Aorta (tissue), 5 donors: ENCODE data around the gene FAM131B. TPM values are rescaled to one million over a fixed set of nuclear protein-coding genes. Genes with fewer than 3 reads are reported as not detected.

Experiments used
- ATAC-seq: fragments of 200-7000 bp; cut with Tn5 transposase; one replicate; pipeline ENCODE4 v1.9.1; 2022; ENCODE audit warnings: moderate library complexity; ENCODE audit not compliant: low FRiP score
- DNase-seq, 2 donors: peaks; one replicate each; pipeline ENCODE4 v3.0.0-alpha.2; 2020
- H3K27ac ChIP-seq, 2 donors: one replicate each; pipeline ENCODE4 v1.5.1; 2013; ENCODE audit warnings: low read length in 2 of 2, mild to moderate bottlenecking in 2 of 2, moderate library complexity in 2 of 2, control low read depth in 1 of 2, inconsistent platforms in 1 of 2, low read depth in 1 of 2
- H3K27me3 ChIP-seq, 2 donors: one replicate each; pipeline ENCODE4 v1.6.1; 2013; ENCODE audit warnings: control low read depth in 1 of 2, low read length in 1 of 2, mild to moderate bottlenecking in 1 of 2, moderate library complexity in 1 of 2; ENCODE audit not compliant: insufficient read depth in 2 of 2, control insufficient read depth in 1 of 2
- H3K36me3 ChIP-seq, 2 donors: one replicate each; pipeline ENCODE4 v1.6.1; 2013; ENCODE audit warnings: control low read depth in 1 of 2, low read length in 1 of 2, mild to moderate bottlenecking in 1 of 2; ENCODE audit not compliant: insufficient read depth in 2 of 2, control insufficient read depth in 1 of 2
- H3K4me1 ChIP-seq, 2 donors: one replicate each; pipeline ENCODE4 v1.6.1; 2013; ENCODE audit warnings: low read length in 2 of 2, control low read depth in 1 of 2, mild to moderate bottlenecking in 1 of 2, moderate library complexity in 1 of 2; ENCODE audit not compliant: insufficient read depth in 2 of 2, control insufficient read depth in 1 of 2
- H3K4me3 ChIP-seq, 2 donors: one replicate each; pipeline ENCODE4 v1.5.1; 2013; ENCODE audit warnings: low read length in 2 of 2, control low read depth in 1 of 2, mild to moderate bottlenecking in 1 of 2
- H3K9me3 ChIP-seq: one replicate; pipeline ENCODE4 v1.6.1; 2013; ENCODE audit warnings: mild to moderate bottlenecking, low read length; ENCODE audit not compliant: control insufficient read depth
- WGBS, 2 donors: extraction: QIAGEN DNeasy Blood & Tissue Kit; methylation state at CpG; one replicate each; pipeline ENCODE4 v1.1.7; 2013; 5-methylcytosine and 5-hydroxymethylcytosine counted together
- intact Hi-C, 2 donors: fragments of 100-400 bp; cut with DNase I; formaldehyde crosslinking; loops; one replicate each; pipeline versions ENCODE4 v1.14.2 to v1.15.0; 2022
- polyA plus RNA-seq, 2 donors: library from polyadenylated mRNA; stranded (reverse); fragments of 200-250 nt; gene quantifications; one replicate each; pipeline ENCODE4 v1.2.3, GENCODE V29; 2013
- total RNA-seq, 2 donors: library from RNA; stranded (reverse); fragmentation: NEBNext Ultra II Directional; extraction: Animal tissue kit (Norgen Biotek cat#: 25700); gene quantifications; one replicate each; pipeline ENCODE4 v1.2.1, GENCODE V29; 2021
- donor health status: healthy with polysubstance abuse.
- donor health status: Bipolar disorder and iron deficiency.
- donor health status: DM: no; HTN: no; CAD: no.
- donor health status: DM: no; HTN: no; CAD: no.
- donor health status: DM: yes; HTN: yes; CAD: no.

Gene FAM131B
- total and polyA plus RNA-seq, 4 donors = 0.41 to 3.8 (median 1.9) TPM

DNA sequence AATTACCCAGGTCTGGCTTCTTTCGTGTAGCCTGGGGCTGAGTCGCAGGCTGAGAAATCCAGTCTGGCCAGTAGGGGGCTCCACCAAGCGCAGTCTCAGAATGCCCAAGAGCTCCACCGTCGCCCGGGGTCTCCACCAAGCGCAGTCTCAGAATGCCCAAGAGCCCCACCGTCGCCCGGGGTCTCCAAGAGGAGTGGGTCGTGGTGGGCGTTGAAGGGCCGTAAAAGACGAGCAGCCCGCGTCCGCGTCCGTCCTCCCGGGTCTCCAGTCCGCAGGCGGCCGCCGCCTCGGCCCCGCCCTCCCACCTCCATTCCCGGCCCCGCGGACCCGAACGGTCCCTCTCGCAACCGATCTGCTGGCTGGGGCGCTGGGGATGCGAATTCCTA lies 17.7 kb upstream of the FAM131B start:
- peaks cover 0 to 1% of the 10 kb centered on the region in 2 donors for H3K36me3 ChIP-seq
- 0 to 1% methylated on average over 35 of the region's 35 CpGs for WGBS, 2 donors
- peak; percentile 95 to 96 for DNase-seq
- peaks cover 0 to 2% of the 10 kb centered on the region in 2 donors for H3K4me1 ChIP-seq
- H3K9me3 ChIP-seq = no peaks in the 10 kb centered on the region
- peak; percentile 91 for ATAC-seq
- H3K27me3 ChIP-seq = no peaks in the 10 kb centered on the region
- peak overlapping the region; percentile 50 to 95 for H3K4me3 ChIP-seq
- H3K27ac ChIP-seq = peak overlapping the region; percentile 96 to 97
- intact Hi-C loops = no loop called here

DNA sequence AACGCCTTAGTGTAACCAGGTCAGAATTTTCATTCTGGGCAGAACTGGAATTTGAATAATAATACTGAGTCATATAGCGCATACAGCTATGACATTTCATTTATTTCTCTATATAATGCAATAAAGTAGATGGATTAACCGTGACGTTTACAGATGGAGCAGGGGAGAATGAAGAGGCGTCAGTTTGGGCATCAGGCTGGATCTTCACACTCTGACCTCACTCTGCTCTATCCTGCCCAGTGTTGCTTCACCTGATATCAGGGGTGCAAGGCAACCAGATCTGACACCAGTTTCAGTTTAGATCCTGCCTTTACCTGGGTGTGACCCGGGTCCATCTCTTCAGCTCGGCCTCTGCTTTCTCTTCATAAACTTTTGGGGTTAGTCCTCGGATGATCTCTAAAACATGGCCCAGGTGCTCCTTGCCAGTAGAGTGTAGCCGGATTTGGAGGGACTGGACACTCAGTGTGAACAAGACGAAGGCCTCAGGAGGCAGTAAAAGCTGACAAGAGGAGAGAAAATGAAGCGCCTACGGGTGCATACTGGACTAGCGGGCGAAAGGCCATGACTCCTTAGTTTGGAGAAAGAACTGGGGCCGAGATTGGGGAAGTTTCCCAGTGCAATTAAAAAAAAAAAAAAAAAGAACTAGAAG lies 17.2 kb upstream of the FAM131B start:
- intact Hi-C loops = loop anchor here (2.0 to 5.0 kb wide), 2 partner anchors 15 to 33 kb away; no protein-coding TSS in a partner anchor
- DNase-seq (no peak), ATAC-seq (peak; percentile 0)
- H3K27me3 ChIP-seq = no peaks in the 10 kb centered on the region
- WGBS, 2 donors = 4 to 5% methylated on average over 15 of the region's 15 CpGs
- H3K4me1 ChIP-seq = peaks cover 0 to 2% of the 10 kb centered on the region in 2 donors
- peak overlapping the region; percentile 31 to 95 for H3K27ac ChIP-seq
- peaks cover 0 to 1% of the 10 kb centered on the region in 2 donors for H3K36me3 ChIP-seq
- H3K4me3 ChIP-seq = peak overlapping the region; percentile 50 to 95
- no peaks in the 10 kb centered on the region for H3K9me3 ChIP-seq

DNA sequence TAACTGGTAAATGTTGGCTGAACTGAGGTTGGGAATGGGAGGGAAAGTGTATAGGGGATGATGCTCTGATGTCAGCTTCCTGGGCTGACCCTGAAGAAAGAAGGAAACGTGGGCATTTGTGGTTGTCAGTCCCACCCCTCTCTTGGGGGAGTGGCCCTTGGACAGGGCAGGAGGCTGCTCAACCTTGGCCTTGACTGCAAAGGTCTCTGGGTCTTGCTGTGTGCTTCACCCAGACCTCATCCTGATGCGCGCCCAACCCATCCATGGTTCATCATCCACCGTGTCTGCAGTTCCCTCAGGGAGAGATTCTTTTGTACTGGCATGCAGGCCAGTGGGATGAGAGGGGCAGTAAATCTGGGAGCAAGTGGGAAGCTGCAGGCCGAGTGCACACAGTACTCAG lies 13.9 kb upstream of the FAM131B start:
- Histone ChIP-seq H3K4me1 (no peaks in the 10 kb centered on the region), H3K36me3 (no peaks in the 10 kb centered on the region), H3K4me3 (no peak overlapping the region), H3K9me3 (no peaks in the 10 kb centered on the region), H3K27me3 (no peaks in the 10 kb centered on the region), H3K27ac (no peak overlapping the region)
- 75 to 82% methylated on average over 5 of the region's 5 CpGs for WGBS, 2 donors
- DNase-seq = peak in 1 of 2 donors; percentile 59
- no peak for ATAC-seq
- intact Hi-C loops = loop anchor here in 1 of 2 donors (5.0 kb wide), 1 partner anchor 36 kb away; no protein-coding TSS in a partner anchor

DNA sequence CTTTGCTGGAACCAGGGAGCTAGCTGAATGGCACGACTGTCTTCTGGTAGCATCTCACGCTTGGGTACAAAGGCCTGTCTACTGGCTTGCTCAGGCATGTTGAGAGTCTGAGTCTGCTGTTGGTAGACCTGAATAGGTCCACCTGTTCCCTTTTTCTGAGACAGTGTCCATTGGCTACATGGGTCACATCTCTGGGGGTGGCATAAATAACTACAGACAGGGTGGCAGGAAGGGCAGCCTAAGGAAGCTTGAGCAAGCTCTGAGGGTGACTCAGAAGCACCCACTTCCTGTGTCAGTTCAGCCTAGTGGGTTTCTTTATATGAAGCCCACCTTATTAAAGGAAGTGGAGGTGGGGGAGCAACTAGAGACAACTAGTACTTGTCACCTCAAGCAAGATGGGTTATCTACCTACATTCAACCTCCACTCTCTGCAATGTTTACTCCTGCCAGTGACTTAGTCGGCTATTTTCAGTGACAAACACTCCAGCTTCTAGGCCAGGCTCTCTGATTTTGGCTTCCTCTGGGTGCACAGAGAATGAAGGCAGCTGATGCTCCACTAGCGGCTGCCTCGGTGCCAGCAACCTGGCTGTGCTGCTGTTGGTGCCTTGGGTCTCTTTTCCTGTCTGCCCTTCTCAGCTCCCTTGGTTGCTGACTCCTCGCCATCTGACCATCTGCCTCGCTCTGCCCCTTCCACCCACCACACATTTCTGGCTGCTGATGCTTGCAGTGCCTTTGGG lies 13.0 kb upstream of the FAM131B start:
- H3K36me3 ChIP-seq = no peaks in the 10 kb centered on the region
- intact Hi-C loops = loop anchor here in 1 of 2 donors (5.0 kb wide), 1 partner anchor 37 kb away; no protein-coding TSS in a partner anchor
- no peaks in the 10 kb centered on the region for H3K27me3 ChIP-seq
- 87 to 95% methylated on average over 7 of the region's 7 CpGs for WGBS, 2 donors
- no peaks in the 10 kb centered on the region for H3K9me3 ChIP-seq
- H3K4me1 ChIP-seq = no peaks in the 10 kb centered on the region
- DNase-seq = peak in 1 of 2 donors; percentile 48
- no peak for ATAC-seq
- H3K27ac ChIP-seq = no peak overlapping the region
- no peak overlapping the region for H3K4me3 ChIP-seq

DNA sequence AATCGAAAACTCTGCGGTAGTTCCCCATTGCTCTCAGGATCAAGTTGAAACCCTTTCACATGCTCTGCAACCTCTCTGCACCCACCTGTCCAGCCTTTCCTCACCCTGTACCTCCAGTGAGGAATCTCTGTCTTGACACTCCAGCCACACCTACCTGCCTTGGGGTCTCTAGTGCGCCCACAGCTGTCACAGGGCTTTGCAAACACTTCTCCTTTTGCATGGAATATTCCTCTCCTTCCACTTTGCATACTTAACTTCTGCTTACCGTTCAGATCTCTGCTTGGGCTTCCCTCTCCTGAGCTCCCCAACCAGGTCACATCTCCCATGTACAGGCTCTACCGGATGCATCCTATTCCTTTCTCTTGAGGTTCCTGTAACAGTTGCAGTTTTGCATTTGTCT lies 12.0 kb upstream of the FAM131B start:
- 90 to 92% methylated on average over 5 of the region's 5 CpGs for WGBS, 2 donors
- Histone ChIP-seq H3K27me3 (no peaks in the 10 kb centered on the region), H3K4me1 (no peaks in the 10 kb centered on the region), H3K4me3 (no peak overlapping the region), H3K9me3 (no peaks in the 10 kb centered on the region), H3K36me3 (no peaks in the 10 kb centered on the region), H3K27ac (no peak overlapping the region)
- DNase-seq (peak in 1 of 2 donors; percentile 12), ATAC-seq (no peak)
- intact Hi-C loops = no loop called here

DNA sequence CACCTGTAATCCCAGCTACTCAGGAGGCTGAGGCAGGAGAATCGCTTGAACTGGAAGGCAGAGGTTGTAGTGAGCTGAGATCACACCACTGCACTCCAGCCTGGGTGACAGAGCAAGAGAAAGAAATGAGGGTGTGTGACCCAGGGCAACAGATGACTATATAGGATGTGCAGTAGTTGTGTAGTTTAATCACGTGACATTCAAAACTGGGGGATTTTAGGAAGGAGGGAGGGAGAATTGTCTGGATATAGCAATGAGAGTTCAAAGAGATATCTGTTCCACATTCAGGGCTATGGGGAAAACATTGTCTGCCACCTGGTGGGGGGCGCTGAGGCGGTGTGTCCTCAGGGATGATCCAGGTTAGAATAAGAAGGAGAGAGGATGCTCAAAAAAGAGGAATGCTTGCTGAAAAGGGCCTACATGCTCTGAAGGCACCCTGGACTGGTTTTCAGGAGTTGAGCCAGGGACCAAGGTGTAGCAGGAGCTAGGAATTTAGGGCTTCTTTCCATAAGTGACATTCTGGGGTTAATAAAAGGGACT lies 10.8 kb upstream of the FAM131B start:
- no peaks in the 10 kb centered on the region for H3K36me3 ChIP-seq
- no peak for ATAC-seq
- H3K9me3 ChIP-seq = no peaks in the 10 kb centered on the region
- no peak overlapping the region for H3K4me3 ChIP-seq
- H3K27ac ChIP-seq = no peak overlapping the region
- H3K27me3 ChIP-seq = no peaks in the 10 kb centered on the region
- DNase-seq = peak in 1 of 2 donors; percentile 55
- intact Hi-C loops = no loop called here
- no peaks in the 10 kb centered on the region for H3K4me1 ChIP-seq
- WGBS, 2 donors = 93 to 95% methylated on average over 4 of the region's 4 CpGs

DNA sequence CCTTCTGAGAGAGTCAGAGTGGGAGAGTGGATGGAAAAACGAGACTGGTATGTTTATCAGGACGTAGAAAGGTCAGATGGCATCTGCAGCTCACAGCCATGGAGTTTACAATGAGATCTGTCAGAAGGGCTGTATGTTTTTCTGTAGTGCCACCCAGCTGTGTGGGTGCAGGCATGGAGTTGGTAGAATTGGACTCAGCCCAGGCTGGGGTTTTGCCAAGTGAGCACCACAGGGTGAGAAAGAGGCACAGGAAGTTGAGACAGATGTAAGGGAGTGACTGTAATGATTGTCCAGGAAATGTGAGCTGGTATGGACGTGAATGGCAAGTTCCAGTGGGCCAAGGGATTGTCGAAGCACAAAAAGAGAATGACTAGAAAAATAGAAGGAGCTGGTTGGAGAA lies 9.6 kb upstream of the FAM131B start:
- ATAC-seq = peak; percentile 44
- H3K36me3 ChIP-seq = no peaks in the 10 kb centered on the region
- no peak overlapping the region for H3K4me3 ChIP-seq
- no peaks in the 10 kb centered on the region for H3K9me3 ChIP-seq
- no peaks in the 10 kb centered on the region for H3K4me1 ChIP-seq
- no peak overlapping the region for H3K27ac ChIP-seq
- 27 to 32% methylated on average over 4 of the region's 4 CpGs for WGBS, 2 donors
- DNase-seq = peak; percentile 75 to 91
- intact Hi-C loops = no loop called here
- no peaks in the 10 kb centered on the region for H3K27me3 ChIP-seq

DNA sequence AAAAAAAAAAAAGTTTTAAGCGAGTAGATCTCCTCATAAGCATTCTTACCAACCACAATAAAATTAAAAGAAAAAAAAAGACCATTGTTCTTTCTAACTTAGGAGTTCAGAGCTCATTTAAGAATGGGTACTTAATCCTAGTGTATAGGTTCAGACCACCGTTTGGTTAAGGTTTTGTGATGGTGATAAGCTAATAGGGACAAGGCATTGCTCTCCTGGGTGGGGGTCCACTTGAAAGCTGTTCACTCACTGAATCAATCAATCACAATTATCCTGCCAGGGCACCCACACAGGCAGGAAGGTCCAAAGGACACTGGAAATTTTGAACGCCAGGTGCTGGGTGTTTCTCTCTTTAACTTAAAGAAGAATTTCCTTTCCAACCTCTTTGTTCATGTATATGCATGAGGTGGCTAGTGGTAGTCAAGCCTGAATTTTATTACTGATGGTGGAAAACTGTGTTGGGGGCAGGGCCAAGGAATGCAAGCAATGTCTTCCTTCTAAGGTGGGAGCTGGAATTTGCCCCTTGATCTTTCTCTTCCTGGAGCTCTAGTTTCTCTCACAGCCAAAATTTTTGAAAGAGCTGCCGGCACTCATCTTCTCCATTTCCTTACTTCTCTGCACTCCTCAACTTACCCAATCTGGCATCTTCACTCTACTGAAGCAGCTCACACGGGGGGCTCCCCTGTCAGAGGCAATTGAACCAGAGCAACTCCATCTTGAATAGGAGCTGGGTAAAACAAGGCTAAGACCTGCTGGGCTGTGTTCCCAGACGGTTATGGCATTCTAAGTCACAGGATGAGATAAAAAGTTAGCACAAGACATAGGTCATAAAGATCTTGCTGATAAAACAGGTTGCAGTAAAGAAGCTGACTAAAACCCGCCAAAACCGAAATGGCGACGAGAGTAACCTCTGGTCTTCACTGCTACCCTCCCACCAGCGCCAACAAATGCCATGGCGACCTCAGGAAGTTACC lies 7.5 kb upstream of the FAM131B start:
- ATAC-seq = no peak
- H3K4me3 ChIP-seq = no peak overlapping the region
- 93 to 94% methylated on average over 12 of the region's 12 CpGs for WGBS, 2 donors
- intact Hi-C loops = no loop called here
- DNase-seq = peak in 1 of 2 donors; percentile 26
- H3K27me3 ChIP-seq = no peaks in the 10 kb centered on the region
- no peak overlapping the region for H3K27ac ChIP-seq
- H3K4me1 ChIP-seq = no peaks in the 10 kb centered on the region
- no peaks in the 10 kb centered on the region for H3K36me3 ChIP-seq
- H3K9me3 ChIP-seq = no peaks in the 10 kb centered on the region
